Ammon's horn (tissue), 1 donor: Measurements from ENCODE around the gene E4F1.
A peak's percentile ranks its signal among the peaks of the same experiment; 100 is the strongest.

ENCODE experiments used
- DNase-seq: peaks from one replicate; pipeline ENCODE4 v3.0.0-alpha.2; 2016; ENCODE audit warnings: low spot score

E4F1 gene

GRCh38 chr16:2206780-2207433 is 16.5 kb upstream of the E4F1 start:
- no peak for DNase-seq

GRCh38 chr16:2207872-2208271 is 15.5 kb upstream of the E4F1 start:
- no peak for DNase-seq

- no peak for DNase-seq
Observed at GRCh38 chr16:2208308-2208707, 15.1 kb upstream of the E4F1 start.

GRCh38 chr16:2208772-2209171 is 14.6 kb upstream of the E4F1 start:
- no peak for DNase-seq

- no peak for DNase-seq
Observed at GRCh38 chr16:2209258-2210008, 14.0 kb upstream of the E4F1 start.

- no peak for DNase-seq
Observed at GRCh38 chr16:2210009-2210332, 13.4 kb upstream of the E4F1 start.

GRCh38 chr16:2210386-2211365 is 12.7 kb upstream of the E4F1 start, which contains the start of gene BRICD5:
TSS of gene BRICD5 (minus strand) at chr16:2210863. CDS start at chr16:2210833, 30 bp downstream.
- no peak for DNase-seq

GRCh38 chr16:2211923-2212347 is 11.5 kb upstream of the E4F1 start:
- DNase-seq, result no peak

- DNase-seq, result no peak
Observed at GRCh38 chr16:2212362-2213324, 10.7 kb upstream of the E4F1 start.

- DNase-seq, result no peak
Observed at GRCh38 chr16:2213817-2214718, 9.3 kb upstream of the E4F1 start.

GRCh38 chr16:2214719-2214968 is 8.7 kb upstream of the E4F1 start, which contains the start of gene PGP:
TSS of gene PGP (minus strand) at chr16:2214840. CDS start at chr16:2214777, 63 bp downstream.
- no peak for DNase-seq

- no peak for DNase-seq
Observed at GRCh38 chr16:2216330-2216729, 7.1 kb upstream of the E4F1 start.

- peak; percentile 44 for DNase-seq
Observed at GRCh38 chr16:2223942-2224486, 623 bp downstream of the E4F1 start.

GRCh38 chr16:2226245-2226793 is 2.9 kb downstream of the E4F1 start:
- no peak for DNase-seq

GRCh38 chr16:2226918-2227317 is 3.5 kb downstream of the E4F1 start:
- DNase-seq, result no peak

GRCh38 chr16:2228161-2228824 is 4.9 kb downstream of the E4F1 start:
- no peak for DNase-seq

GRCh38 chr16:2229091-2229490 is 5.7 kb downstream of the E4F1 start:
- no peak for DNase-seq

GRCh38 chr16:2229632-2230250 is 6.3 kb downstream of the E4F1 start:
- no peak for DNase-seq

GRCh38 chr16:2230376-2230775 is 7.0 kb downstream of the E4F1 start:
- DNase-seq, result no peak
